Kidney (tissue), 14 donors: Measurements from ENCODE around the gene ARHGEF28. TPM values are rescaled to one million over a fixed set of nuclear protein-coding genes. Genes with fewer than 3 reads are reported as not detected.

Experiments used
- DNase-seq, 5 donors: peaks; one replicate each; pipeline ENCODE4 v3.0.0-alpha.2; 2013 to 2020
- FAIRE-seq: peaks from 2 replicates; lab custom pipeline; 2012; peaks lifted over from hg19 to GRCh38; lab: Jason Lieb, UNC
- H3K27ac ChIP-seq, 2 donors: one replicate each; pipeline ENCODE4 v1.7.0; 2013; ENCODE audit warnings: low read depth in 2 of 2, low read length in 2 of 2, inconsistent platforms in 1 of 2
- H3K27me3 ChIP-seq: one replicate; pipeline ENCODE4 v1.7.1; 2013; ENCODE audit warnings: low read length, inconsistent platforms; ENCODE audit not compliant: control insufficient read depth, insufficient read depth
- H3K36me3 ChIP-seq, 3 donors: one replicate each; pipeline versions ENCODE4 v1.7.0 to v1.7.1; 2013; ENCODE audit warnings: low read length in 3 of 3, control low read depth in 1 of 3, inconsistent platforms in 1 of 3; ENCODE audit not compliant: insufficient read depth in 3 of 3, control insufficient read depth in 2 of 3
- H3K4me1 ChIP-seq, 3 donors: one replicate each; pipeline versions ENCODE4 v1.7.0 to v1.7.1; 2013; ENCODE audit warnings: low read length in 3 of 3, inconsistent platforms in 1 of 3, low read depth in 1 of 3; ENCODE audit not compliant: control insufficient read depth in 2 of 3, insufficient read depth in 2 of 3
- H3K4me3 ChIP-seq, 3 donors: one replicate each; pipeline versions ENCODE4 v1.7.0 to v1.8.1; 2013; ENCODE audit warnings: low read length in 3 of 3, control low read depth in 1 of 3, inconsistent platforms in 1 of 3
- H3K9ac ChIP-seq, 3 donors: one replicate each; pipeline versions ENCODE4 v1.7.0 to v1.7.1; 2013; ENCODE audit warnings: low read length in 3 of 3, control low read depth in 1 of 3, inconsistent platforms in 1 of 3
- H3K9me3 ChIP-seq, 3 donors: one replicate each; pipeline versions ENCODE4 v1.7.0 to v1.7.1; 2013; ENCODE audit warnings: low read length in 3 of 3, control low read depth in 1 of 3, inconsistent platforms in 1 of 3; ENCODE audit not compliant: control insufficient read depth in 2 of 3, insufficient read depth in 1 of 3
- CTCF ChIP-seq: IDR thresholded peaks from 3 replicates; pipeline ENCODE4 v1.5.1; 2012; ENCODE audit warnings: mild to moderate bottlenecking, moderate library complexity, borderline replicate concordance; ENCODE audit not compliant: insufficient read depth; ENCODE audit errors: extremely low read depth
- intact Hi-C: fragments of 100-400 bp; cut with DNase I; formaldehyde crosslinking; loops from one replicate; pipeline ENCODE4 v1.11.1; 2022
- polyA plus RNA-seq: library from polyadenylated mRNA; stranded (reverse); fragments of 350-450 nt; fragmentation: Illumina TruSeq; extraction: RNeasy Lipid Tissue Mini Kit (QIAGEN cat#74804); gene quantifications from one replicate; pipeline ENCODE4 v1.2.3, GENCODE V29; 2014; ENCODE audit warnings: low read depth, low replicate concordance; ENCODE audit not compliant: insufficient read depth
- total RNA-seq: library from RNA; stranded (reverse); fragmentation: NEBNext Ultra II Directional; extraction: Animal tissue kit (Norgen Biotek cat#: 25700); gene quantifications from one replicate; pipeline ENCODE4 v1.2.1, GENCODE V29; 2021
- donor health status: control.
- donor health status: control.
- donor health status: control.
- donor health status: control.
- donor health status: control.
- donor health status: DM: yes; HTN: yes; CAD: no.
- donor health status: Normal renal cell carcinoma (clear cell type).

Gene ARHGEF28
- total and polyA plus RNA-seq, 2 donors from 2014 or later = 21.9 to 66.3 TPM

DNA sequence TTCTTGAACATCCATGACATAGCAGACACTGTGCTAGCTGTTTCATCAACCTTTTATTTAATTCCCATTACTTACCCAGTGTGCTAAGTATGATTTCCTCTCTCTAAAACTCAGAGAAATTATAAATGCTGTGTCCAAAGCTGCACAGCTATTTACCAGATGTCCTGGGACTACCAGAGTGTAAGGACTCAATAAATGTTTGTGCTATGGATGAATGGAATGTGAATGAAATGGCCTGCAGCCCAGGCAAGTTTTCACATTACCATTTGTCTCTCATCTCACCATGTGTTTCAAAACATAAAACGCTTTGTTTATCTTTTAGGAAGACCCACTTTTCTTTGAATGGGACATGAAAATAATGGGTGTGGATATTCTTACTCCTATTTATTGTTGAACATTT is 96.2 kb downstream of the ARHGEF28 start:
- intact Hi-C loops = no loop called here
- peak in 2 of 5 donors; percentile 5 to 60 for DNase-seq

DNA sequence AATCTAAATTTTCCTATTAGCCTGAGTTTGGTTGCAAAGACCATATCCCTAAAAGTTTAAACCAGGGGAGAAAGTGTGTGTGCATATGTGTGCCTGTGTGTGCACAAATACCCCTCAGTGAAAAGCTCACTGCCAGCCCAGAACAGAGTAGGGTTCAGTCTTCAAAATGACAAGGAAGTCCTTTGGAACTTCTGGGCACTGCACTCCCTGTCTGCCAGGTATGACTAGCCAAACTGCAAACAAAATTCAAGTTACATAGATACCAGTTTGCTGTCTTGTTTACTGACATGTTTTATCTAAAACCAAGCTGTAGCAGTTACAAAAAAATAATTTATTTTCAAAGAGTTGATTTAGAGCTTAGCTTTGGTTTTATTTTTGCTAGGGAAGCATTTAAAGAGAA is 100.1 kb downstream of the ARHGEF28 start:
- H3K27ac ChIP-seq = no peak overlapping the region
- no peak overlapping the region for H3K4me3 ChIP-seq
- H3K36me3 ChIP-seq = no peaks in the 10 kb centered on the region
- TF ChIP-seq CTCF = no peak
- DNase-seq (no peak), FAIRE-seq (no peak)
- no peaks in the 10 kb centered on the region for H3K4me1 ChIP-seq
- no peak overlapping the region for H3K9ac ChIP-seq
- no peaks in the 10 kb centered on the region for H3K9me3 ChIP-seq
- intact Hi-C loops = no loop called here
- no peaks in the 10 kb centered on the region for H3K27me3 ChIP-seq

More for the DNA sequence above, 96.2 kb downstream of the ARHGEF28 start:
- Histone ChIP-seq H3K9ac (no peak overlapping the region), H3K4me3 (no peak overlapping the region), H3K27ac (no peak overlapping the region), H3K9me3 (no peaks in the 10 kb centered on the region), H3K27me3 (no peaks in the 10 kb centered on the region), H3K36me3 (no peaks in the 10 kb centered on the region), H3K4me1 (no peaks in the 10 kb centered on the region)
- FAIRE-seq = no peak
- TF ChIP-seq CTCF = no peak

DNA sequence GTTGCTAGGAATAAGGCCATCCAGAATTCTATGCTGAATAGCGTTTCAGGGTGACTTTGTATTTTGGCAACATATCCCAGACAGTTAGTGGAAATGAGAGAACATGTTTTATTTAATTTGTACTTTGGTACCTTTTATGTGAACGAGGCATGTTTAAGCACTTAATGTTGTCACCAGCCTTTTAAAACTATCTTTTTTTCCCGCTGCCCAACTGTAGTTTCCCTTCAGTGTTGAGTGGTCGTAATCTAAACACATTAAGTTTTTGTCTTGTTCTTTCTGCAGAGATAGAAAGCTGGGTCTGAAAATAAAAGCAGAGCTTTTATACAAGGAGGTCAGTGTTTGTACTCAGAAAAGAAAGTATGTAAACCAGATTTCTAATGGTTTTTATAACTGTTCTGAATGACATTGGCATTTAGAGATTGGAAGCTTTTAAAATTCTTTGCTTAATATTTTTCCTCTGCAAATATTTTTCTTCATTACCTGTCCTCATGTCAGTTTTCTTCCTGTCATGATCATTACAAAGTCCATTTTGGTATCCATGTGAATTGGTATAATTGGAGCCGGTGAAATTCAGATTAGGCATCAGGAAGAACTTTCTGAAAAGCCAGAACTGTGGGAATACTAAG is 100.7 kb downstream of the ARHGEF28 start:
- no peak for TF ChIP-seq CTCF
- H3K4me1 ChIP-seq = no peaks in the 10 kb centered on the region
- no peaks in the 10 kb centered on the region for H3K27me3 ChIP-seq
- intact Hi-C loops = no loop called here
- DNase-seq (no peak), FAIRE-seq (no peak)
- no peak overlapping the region for H3K27ac ChIP-seq
- H3K9ac ChIP-seq = no peak overlapping the region
- H3K9me3 ChIP-seq = no peaks in the 10 kb centered on the region
- no peak overlapping the region for H3K4me3 ChIP-seq
- no peaks in the 10 kb centered on the region for H3K36me3 ChIP-seq

DNA sequence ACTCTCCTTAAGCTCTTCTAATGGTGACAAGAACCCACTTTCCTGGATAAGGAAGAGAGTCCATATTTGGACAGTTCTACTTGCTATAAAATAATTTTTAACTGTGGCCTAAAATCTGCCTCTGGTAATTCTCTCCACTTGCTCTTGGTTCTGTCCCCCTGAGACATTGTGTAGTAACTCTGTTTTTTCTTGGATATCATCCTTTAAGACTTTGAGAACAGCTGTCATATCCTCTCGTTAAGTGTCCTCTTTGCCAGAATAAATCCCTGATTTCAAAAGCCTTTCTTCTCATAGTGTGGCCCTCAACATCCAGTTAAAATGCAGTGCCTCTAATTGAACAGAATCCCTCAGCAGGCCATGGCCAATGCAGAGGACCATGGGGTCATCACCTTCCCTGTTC is 101.5 kb downstream of the ARHGEF28 start:
- no peak for TF ChIP-seq CTCF
- H3K27ac ChIP-seq = no peak overlapping the region
- no peak for FAIRE-seq

More for the DNA sequence above, 101.5 kb downstream of the ARHGEF28 start:
- Histone ChIP-seq H3K27me3 (no peaks in the 10 kb centered on the region), H3K9ac (no peak overlapping the region), H3K36me3 (no peaks in the 10 kb centered on the region), H3K9me3 (no peaks in the 10 kb centered on the region), H3K4me3 (no peak overlapping the region), H3K4me1 (no peaks in the 10 kb centered on the region)
- intact Hi-C loops = no loop called here
- no peak for DNase-seq
